GM23338 (cell line): ENCODE data around the gene TUBB4A. TPM values are rescaled to one million over a fixed set of nuclear protein-coding genes. Genes with fewer than 3 reads are reported as not detected.

ENCODE experiments used
- JUNB ChIP-seq: IDR thresholded peaks from one replicate; pipeline ENCODE4 v1.6.1; 2016; ENCODE audit warnings: antibody characterized with exemption; ENCODE audit not compliant: unreplicated experiment
- POLR2AphosphoS5 ChIP-seq: IDR thresholded peaks from 2 replicates; pipeline ENCODE4 v1.6.1; 2016; ENCODE audit warnings: antibody characterized with exemption, low read depth
- STAT1 ChIP-seq: IDR thresholded peaks from one replicate; pipeline ENCODE4 v1.6.1; 2016; ENCODE audit warnings: antibody characterized with exemption; ENCODE audit not compliant: unreplicated experiment
- ZNF114 ChIP-seq: fragments of 250-450 bp; sonication (Bioruptor Pico); IDR thresholded peaks from 2 replicates; pipeline ENCODE4 v1.5.0; 2020; ENCODE audit warnings: mild to moderate bottlenecking, moderate library complexity
- polyA plus RNA-seq: library from polyadenylated mRNA; unstranded; fragments of >200 nt; fragmentation: Nextera tagmentation; extraction: Ambion mirVana; gene quantifications from 2 replicates; pipeline ENCODE4 v1.2.1, GENCODE V29; 2016
- total RNA-seq: library from RNA; depleted of rRNA; stranded (reverse); fragments of >200 nt; shearing (Covaris generic); gene quantifications from 2 replicates; pipeline ENCODE4 v1.2.3, GENCODE V29; 2014
- TF ChIP-seq, protein P1 (sequence below): fragments of 250-450 bp; sonication (Bioruptor Pico); IDR thresholded peaks from 2 replicates; pipeline ENCODE4 v1.5.0; 2020; ENCODE audit warnings: mild to moderate bottlenecking, moderate library complexity
- TF ChIP-seq, protein P2 (sequence below): IDR thresholded peaks from 2 replicates; pipeline ENCODE4 v1.6.1; 2016; ENCODE audit warnings: antibody characterized with exemption
- TF ChIP-seq, protein P3 (sequence below): IDR thresholded peaks from one replicate; pipeline ENCODE4 v1.6.1; 2018; ENCODE audit warnings: antibody characterized with exemption; ENCODE audit not compliant: unreplicated experiment

The TUBB4A gene
- total and polyA plus RNA-seq, 2 experiments from 2014 or later: 32.9 to 41.7 TPM

- TF ChIP-seq, protein P1, sequence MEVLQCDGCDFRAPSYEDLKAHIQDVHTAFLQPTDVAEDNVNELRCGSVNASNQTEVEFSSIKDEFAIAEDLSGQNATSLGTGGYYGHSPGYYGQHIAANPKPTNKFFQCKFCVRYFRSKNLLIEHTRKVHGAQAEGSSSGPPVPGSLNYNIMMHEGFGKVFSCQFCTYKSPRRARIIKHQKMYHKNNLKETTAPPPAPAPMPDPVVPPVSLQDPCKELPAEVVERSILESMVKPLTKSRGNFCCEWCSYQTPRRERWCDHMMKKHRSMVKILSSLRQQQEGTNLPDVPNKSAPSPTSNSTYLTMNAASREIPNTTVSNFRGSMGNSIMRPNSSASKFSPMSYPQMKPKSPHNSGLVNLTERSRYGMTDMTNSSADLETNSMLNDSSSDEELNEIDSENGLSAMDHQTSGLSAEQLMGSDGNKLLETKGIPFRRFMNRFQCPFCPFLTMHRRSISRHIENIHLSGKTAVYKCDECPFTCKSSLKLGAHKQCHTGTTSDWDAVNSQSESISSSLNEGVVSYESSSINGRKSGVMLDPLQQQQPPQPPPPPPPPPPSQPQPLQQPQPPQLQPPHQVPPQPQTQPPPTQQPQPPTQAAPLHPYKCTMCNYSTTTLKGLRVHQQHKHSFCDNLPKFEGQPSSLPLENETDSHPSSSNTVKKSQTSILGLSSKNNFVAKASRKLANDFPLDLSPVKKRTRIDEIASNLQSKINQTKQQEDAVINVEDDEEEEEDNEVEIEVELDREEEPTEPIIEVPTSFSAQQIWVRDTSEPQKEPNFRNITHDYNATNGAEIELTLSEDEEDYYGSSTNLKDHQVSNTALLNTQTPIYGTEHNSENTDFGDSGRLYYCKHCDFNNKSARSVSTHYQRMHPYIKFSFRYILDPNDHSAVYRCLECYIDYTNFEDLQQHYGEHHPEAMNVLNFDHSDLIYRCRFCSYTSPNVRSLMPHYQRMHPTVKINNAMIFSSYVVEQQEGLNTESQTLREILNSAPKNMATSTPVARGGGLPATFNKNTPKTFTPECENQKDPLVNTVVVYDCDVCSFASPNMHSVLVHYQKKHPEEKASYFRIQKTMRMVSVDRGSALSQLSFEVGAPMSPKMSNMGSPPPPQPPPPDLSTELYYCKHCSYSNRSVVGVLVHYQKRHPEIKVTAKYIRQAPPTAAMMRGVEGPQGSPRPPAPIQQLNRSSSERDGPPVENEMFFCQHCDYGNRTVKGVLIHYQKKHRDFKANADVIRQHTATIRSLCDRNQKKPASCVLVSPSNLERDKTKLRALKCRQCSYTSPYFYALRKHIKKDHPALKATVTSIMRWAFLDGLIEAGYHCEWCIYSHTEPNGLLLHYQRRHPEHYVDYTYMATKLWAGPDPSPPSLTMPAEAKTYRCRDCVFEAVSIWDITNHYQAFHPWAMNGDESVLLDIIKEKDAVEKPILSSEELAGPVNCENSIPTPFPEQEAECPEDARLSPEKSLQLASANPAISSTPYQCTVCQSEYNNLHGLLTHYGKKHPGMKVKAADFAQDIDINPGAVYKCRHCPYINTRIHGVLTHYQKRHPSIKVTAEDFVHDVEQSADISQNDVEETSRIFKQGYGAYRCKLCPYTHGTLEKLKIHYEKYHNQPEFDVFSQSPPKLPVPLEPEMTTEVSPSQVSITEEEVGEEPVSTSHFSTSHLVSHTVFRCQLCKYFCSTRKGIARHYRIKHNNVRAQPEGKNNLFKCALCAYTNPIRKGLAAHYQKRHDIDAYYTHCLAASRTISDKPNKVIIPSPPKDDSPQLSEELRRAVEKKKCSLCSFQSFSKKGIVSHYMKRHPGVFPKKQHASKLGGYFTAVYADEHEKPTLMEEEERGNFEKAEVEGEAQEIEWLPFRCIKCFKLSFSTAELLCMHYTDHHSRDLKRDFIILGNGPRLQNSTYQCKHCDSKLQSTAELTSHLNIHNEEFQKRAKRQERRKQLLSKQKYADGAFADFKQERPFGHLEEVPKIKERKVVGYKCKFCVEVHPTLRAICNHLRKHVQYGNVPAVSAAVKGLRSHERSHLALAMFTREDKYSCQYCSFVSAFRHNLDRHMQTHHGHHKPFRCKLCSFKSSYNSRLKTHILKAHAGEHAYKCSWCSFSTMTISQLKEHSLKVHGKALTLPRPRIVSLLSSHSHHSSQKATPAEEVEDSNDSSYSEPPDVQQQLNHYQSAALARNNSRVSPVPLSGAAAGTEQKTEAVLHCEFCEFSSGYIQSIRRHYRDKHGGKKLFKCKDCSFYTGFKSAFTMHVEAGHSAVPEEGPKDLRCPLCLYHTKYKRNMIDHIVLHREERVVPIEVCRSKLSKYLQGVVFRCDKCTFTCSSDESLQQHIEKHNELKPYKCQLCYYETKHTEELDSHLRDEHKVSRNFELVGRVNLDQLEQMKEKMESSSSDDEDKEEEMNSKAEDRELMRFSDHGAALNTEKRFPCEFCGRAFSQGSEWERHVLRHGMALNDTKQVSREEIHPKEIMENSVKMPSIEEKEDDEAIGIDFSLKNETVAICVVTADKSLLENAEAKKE (CRISPR knock-in tag): no peak
- TF ChIP-seq POLR2AphosphoS5 (no peak), STAT1 (no peak), ZNF114 (CRISPR knock-in tag) (no peak), JUNB (no peak)
- TF ChIP-seq, protein P2, sequence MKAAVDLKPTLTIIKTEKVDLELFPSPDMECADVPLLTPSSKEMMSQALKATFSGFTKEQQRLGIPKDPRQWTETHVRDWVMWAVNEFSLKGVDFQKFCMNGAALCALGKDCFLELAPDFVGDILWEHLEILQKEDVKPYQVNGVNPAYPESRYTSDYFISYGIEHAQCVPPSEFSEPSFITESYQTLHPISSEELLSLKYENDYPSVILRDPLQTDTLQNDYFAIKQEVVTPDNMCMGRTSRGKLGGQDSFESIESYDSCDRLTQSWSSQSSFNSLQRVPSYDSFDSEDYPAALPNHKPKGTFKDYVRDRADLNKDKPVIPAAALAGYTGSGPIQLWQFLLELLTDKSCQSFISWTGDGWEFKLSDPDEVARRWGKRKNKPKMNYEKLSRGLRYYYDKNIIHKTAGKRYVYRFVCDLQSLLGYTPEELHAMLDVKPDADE: no peak
- TF ChIP-seq, protein P3, sequence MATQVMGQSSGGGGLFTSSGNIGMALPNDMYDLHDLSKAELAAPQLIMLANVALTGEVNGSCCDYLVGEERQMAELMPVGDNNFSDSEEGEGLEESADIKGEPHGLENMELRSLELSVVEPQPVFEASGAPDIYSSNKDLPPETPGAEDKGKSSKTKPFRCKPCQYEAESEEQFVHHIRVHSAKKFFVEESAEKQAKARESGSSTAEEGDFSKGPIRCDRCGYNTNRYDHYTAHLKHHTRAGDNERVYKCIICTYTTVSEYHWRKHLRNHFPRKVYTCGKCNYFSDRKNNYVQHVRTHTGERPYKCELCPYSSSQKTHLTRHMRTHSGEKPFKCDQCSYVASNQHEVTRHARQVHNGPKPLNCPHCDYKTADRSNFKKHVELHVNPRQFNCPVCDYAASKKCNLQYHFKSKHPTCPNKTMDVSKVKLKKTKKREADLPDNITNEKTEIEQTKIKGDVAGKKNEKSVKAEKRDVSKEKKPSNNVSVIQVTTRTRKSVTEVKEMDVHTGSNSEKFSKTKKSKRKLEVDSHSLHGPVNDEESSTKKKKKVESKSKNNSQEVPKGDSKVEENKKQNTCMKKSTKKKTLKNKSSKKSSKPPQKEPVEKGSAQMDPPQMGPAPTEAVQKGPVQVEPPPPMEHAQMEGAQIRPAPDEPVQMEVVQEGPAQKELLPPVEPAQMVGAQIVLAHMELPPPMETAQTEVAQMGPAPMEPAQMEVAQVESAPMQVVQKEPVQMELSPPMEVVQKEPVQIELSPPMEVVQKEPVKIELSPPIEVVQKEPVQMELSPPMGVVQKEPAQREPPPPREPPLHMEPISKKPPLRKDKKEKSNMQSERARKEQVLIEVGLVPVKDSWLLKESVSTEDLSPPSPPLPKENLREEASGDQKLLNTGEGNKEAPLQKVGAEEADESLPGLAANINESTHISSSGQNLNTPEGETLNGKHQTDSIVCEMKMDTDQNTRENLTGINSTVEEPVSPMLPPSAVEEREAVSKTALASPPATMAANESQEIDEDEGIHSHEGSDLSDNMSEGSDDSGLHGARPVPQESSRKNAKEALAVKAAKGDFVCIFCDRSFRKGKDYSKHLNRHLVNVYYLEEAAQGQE: no peak
Measured at GRCh38 chr19:6529937-6530385, 27.9 kb upstream of the TUBB4A start (continued).
